Epithelial cell of proximal tubule (primary cell): ENCODE data around the gene PSD. TPM values are rescaled to one million over a fixed set of nuclear protein-coding genes. Genes with fewer than 3 reads are reported as not detected.

Experiments
- DNase-seq: peaks from one replicate; pipeline ENCODE4 v3.0.0-alpha.2; 2011; ENCODE audit warnings: low read depth
- H3K4me3 ChIP-seq: 2 replicates; pipeline ENCODE4 v1.5.1; 2011; ENCODE audit warnings: low read depth, mild to moderate bottlenecking, low read length
- CTCF ChIP-seq: conservative IDR thresholded peaks from 2 replicates; pipeline ENCODE4 v1.5.1; 2012; ENCODE audit warnings: low read depth, mild to moderate bottlenecking, low read length
- total RNA-seq: library from RNA; depleted of rRNA; stranded (reverse); fragments of >200 nt; gene quantifications from 2 replicates; pipeline ENCODE4 v1.2.3, GENCODE V29; 2015

PSD gene
- total RNA-seq, 1 donor from 2014 or later, result 0.52 TPM

GRCh38 chr10:102424145-102424544 is 5.6 kb upstream of the PSD start:
- DNase-seq, result no peak
- TF ChIP-seq CTCF, result no peak
- no peak overlapping the region for H3K4me3 ChIP-seq

DNA sequence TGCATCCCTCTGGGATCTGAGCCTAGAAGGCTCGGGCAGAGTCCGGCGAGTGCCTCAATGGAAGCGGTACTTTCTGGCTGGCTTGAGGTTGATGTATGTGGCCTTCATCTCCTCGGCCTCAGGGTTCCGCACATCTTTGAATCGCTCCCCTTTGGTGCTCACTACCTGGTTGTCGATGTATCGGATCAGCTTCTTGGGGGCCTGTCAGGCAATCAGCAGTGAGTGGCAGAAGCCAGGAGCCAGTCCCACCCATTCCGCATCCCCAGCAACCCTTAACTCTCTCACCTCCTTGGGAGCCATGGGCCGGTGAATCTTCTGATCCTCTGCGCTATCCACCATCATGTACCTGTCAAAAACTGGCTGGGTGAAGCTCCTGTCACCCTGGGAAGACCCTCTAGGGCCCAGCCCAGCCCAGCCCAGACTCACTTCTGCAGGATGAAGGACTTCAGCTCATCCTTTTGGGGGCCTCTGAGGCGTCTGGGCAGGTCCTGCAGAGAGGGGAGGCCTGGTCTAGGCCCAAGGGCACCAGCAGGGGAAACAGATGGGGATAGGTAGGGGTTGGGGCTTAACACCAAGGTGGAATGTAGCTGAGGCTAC is 4.9 kb upstream of the PSD start:
- no peak overlapping the region for H3K4me3 ChIP-seq
- DNase-seq, result no peak
- no peak for TF ChIP-seq CTCF

DNA sequence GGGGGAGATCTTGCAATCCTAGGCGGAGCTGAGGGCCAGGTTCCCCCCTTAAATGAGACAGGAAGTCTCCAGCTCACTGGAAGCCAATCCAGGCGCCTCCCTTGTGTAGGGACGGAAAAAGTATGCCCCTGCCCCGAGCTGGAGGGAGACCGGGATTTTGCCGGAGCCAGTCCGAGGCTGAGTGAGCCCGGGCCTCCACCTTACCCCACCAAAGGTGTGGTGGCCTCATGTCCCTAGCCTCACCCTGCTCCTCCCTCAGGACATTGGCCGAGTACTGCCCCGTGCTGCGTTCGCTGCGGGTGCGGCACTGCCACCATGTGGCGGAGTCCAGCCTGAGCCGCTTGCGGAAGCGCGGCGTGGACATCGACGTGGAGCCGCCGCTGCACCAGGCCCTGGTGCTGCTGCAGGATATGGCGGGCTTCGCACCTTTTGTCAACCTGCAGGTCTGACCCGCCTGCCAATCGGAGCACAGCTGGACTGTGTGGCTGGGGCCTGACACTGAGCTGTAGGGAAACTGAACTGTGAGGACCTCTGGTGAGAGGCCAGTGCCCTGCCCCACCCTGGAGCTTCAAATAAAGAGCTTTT is 4.1 kb upstream of the PSD start:
- DNase-seq, result no peak
- TF ChIP-seq CTCF, result peak; percentile 75
- peak overlapping the region; percentile 96 for H3K4me3 ChIP-seq

GRCh38 chr10:102421757-102422512 is 3.4 kb upstream of the PSD start:
- DNase-seq, result no peak
- TF ChIP-seq CTCF, result no peak
- H3K4me3 ChIP-seq, result peak overlapping the region; percentile 96

GRCh38 chr10:102421507-102421756 is 2.8 kb upstream of the PSD start:
- peak overlapping the region; percentile 96 for H3K4me3 ChIP-seq
- TF ChIP-seq CTCF, result no peak
- DNase-seq, result no peak

DNA sequence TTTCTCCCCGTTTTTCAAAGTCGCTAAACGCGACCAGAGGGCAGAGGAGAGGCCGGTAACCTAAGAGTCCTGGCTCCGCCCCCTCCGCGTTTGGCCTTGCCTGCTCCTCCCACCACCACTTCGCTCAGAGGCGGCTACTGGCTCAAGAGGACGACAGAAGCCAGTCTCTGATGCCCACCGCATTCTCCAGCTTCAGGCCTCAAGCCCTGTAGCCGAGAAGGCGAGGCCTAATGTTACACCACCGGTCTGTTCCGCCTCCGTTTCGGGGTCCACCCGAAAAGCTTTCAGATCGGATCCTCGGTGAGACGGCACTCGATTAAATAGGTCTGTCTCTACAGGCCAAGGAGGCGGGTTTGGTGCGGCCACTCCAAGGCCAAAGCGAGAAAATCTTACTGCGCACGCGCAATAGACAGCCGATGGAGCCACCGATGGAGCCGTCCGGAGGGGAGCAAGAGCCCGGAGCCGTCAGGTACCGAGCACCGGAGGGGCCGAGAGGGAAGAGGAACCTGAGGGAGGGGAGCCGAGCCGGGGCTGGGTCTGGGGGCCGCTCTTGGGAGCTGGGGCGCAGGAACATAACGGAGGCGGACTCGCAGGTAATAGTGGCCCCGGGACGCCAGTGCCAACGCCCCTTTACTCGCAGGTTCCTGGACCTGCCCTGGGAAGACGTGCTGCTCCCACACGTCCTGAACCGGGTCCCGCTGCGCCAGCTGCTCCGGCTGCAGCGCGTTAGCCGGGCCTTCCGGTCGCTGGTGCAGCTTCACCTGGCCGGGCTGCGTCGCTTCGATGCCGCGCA is 2.3 kb upstream of the PSD start, which contains the start of gene FBXL15:
Gene FBXL15 (plus strand): TSS at position 123 of the 793 bp plus-strand sequence. CDS start 294 bp downstream, at position 417.
- DNase-seq, result peak; percentile 75
- TF ChIP-seq CTCF, result no peak
- peak within 1 kb of the TSS; percentile 96 for H3K4me3 ChIP-seq
